HCT116 (cell line): ENCODE data around the gene PI4KA. TPM values are rescaled to one million over a fixed set of nuclear protein-coding genes. Genes with fewer than 3 reads are reported as not detected.

Experiments used
- ATAC-seq: fragments of 200-7000 bp; cut with Tn5 transposase; 2 replicates; pipeline ENCODE4 v1.9.1; 2020; ENCODE audit warnings: mild to moderate bottlenecking, moderate library complexity
- BruUV-seq: library from RNA; stranded (reverse); fragments of 400-500 nt; replicated peaks from 2 replicates; lab custom pipeline; 2021; lab: Mats Ljungman, UMichigan
- CTCF ChIA-PET: fragments of 300-600 bp; sonication (Branson Sonifier 250); formaldehyde crosslinking; loops from one replicate; lab custom pipeline; 2021; ENCODE audit warnings: antibody characterized with exemption; lab: Charles Lee
- POLR2A ChIA-PET: fragments of 300-600, 350-600 bp; sonication (Branson Sonifier 250); formaldehyde crosslinking; loops from one replicate; lab custom pipeline; 2021; ENCODE audit warnings: antibody characterized with exemption; lab: Charles Lee
- RAD21 ChIA-PET, 2 experiments: fragments of 300-600 bp; sonication (Branson Sonifier 250); formaldehyde crosslinking; loops; one replicate each; lab custom pipeline; 2023; ENCODE audit warnings: low total read pairs in 2 of 2; ENCODE audit not compliant: uncharacterized antibody in 2 of 2, unreplicated experiment in 2 of 2, low non-redundant PET in 1 of 2; lab: Charles Lee
- DNase-seq: peaks from one replicate; pipeline ENCODE4 v3.0.0-alpha.2; 2010; ENCODE audit warnings: low read depth, low spot score
- H2AFZ ChIP-seq: fragments of 200-600 bp; shearing (Covaris generic), sonication (generic); 2 replicates; pipeline ENCODE4 v1.6.1; 2017; ENCODE audit warnings: low read depth, mixed run types, mixed read lengths, antibody characterized with exemption, low read length; ENCODE audit not compliant: poor library complexity, severe bottlenecking
- H3K27ac ChIP-seq: 2 replicates; pipeline ENCODE4 v1.5.1; 2012; ENCODE audit warnings: low read depth, low read length
- H3K27me3 ChIP-seq: fragments of 200-600 bp; sonication (generic); 2 replicates; pipeline ENCODE4 v1.6.1; 2016; ENCODE audit warnings: mixed run types, low read length, mixed read lengths; ENCODE audit not compliant: insufficient read depth
- H3K36me3 ChIP-seq, 2 experiments: fragments of 200-500 bp in 1 of 2; fragments of 200-600 bp in 1 of 2; sonication (Bioruptor generic) in 1 of 2; sonication (generic) in 1 of 2; 2 replicates each; pipeline versions ENCODE4 v1.5.1 to v1.6.1; 2014 to 2016; ENCODE audit warnings: low read length in 2 of 2, inconsistent platforms in 1 of 2, mixed read lengths in 1 of 2, mixed run types in 1 of 2; ENCODE audit not compliant: insufficient read depth in 2 of 2, control insufficient read depth in 1 of 2
- H3K4me1 ChIP-seq, 2 experiments: fragments of 200-600 bp in 1 of 2; sonication (generic) in 1 of 2; 2 replicates each; pipeline versions ENCODE4 v1.5.1 to v1.6.1; 2012 to 2017; ENCODE audit warnings: low read length in 2 of 2, inconsistent platforms in 1 of 2, mild to moderate bottlenecking in 1 of 2, mixed read lengths in 1 of 2, mixed run types in 1 of 2, moderate library complexity in 1 of 2; ENCODE audit not compliant: insufficient read depth in 2 of 2, control insufficient read depth in 1 of 2
- H3K4me2 ChIP-seq: fragments of 200-600 bp; sonication (generic); 2 replicates; pipeline ENCODE4 v1.6.1; 2017; ENCODE audit warnings: mixed run types, low read length, mixed read lengths
- H3K4me3 ChIP-seq, 2 experiments: fragments of 200-600 bp in 1 of 2; sonication (generic) in 1 of 2; replicated peaks in 1 of 2; 2 replicates each; pipeline ENCODE4 v1.5.1; 2011 to 2016; ENCODE audit warnings: low read length in 2 of 2, control low read depth in 1 of 2, low read depth in 1 of 2, mild to moderate bottlenecking in 1 of 2, mixed read lengths in 1 of 2, mixed run types in 1 of 2
- H3K79me2 ChIP-seq: fragments of 200-600 bp; sonication (generic); 2 replicates; pipeline ENCODE4 v1.6.1; 2017; ENCODE audit warnings: mild to moderate bottlenecking, mixed run types, low read length, moderate library complexity, mixed read lengths; ENCODE audit not compliant: insufficient read depth
- H3K9ac ChIP-seq: fragments of 200-600 bp; sonication (generic); 2 replicates; pipeline ENCODE4 v1.6.1; 2016; ENCODE audit warnings: low read length, mixed read lengths
- H3K9me2 ChIP-seq: fragments of 200-600 bp; sonication (generic), shearing (Covaris generic); 2 replicates; pipeline ENCODE4 v1.6.1; 2017; ENCODE audit warnings: mixed run types, mild to moderate bottlenecking, moderate library complexity; ENCODE audit not compliant: insufficient read depth
- H3K9me3 ChIP-seq, 2 experiments: fragments of 200-500 bp in 1 of 2; fragments of 200-600 bp in 1 of 2; sonication (Bioruptor generic) in 1 of 2; sonication (generic) in 1 of 2; 2 replicates each; pipeline ENCODE4 v1.6.1; 2014 to 2017; ENCODE audit warnings: low read length in 2 of 2, mixed read lengths in 2 of 2, inconsistent platforms in 1 of 2, low read depth in 1 of 2, mild to moderate bottlenecking in 1 of 2, mixed run types in 1 of 2, moderate library complexity in 1 of 2; ENCODE audit not compliant: control insufficient read depth in 1 of 2, insufficient read depth in 1 of 2
- H4K20me1 ChIP-seq: fragments of 200-600 bp; sonication (generic), shearing (Covaris generic); 2 replicates; pipeline ENCODE4 v1.6.1; 2017; ENCODE audit warnings: mixed run types, mild to moderate bottlenecking, moderate library complexity; ENCODE audit not compliant: insufficient read depth
- CBX3 ChIP-seq: IDR thresholded peaks from 2 replicates; pipeline ENCODE4 v1.6.1; 2012; ENCODE audit warnings: low read depth
- CEBPB ChIP-seq: IDR thresholded peaks from 2 replicates; pipeline ENCODE4 v1.6.1; 2012; ENCODE audit warnings: low read depth
- EGR1 ChIP-seq: IDR thresholded peaks from 2 replicates; pipeline ENCODE4 v1.6.1; 2012; ENCODE audit warnings: low read depth
- ELF1 ChIP-seq: IDR thresholded peaks from 2 replicates; pipeline ENCODE4 v1.6.1; 2012; ENCODE audit warnings: low read depth, borderline replicate concordance
- EZH2 ChIP-seq: fragments of 200-600 bp; sonication (generic); IDR thresholded peaks from 2 replicates; pipeline ENCODE4 v1.6.1; 2017; ENCODE audit warnings: antibody characterized with exemption, mixed run types
- EZH2phosphoT487 ChIP-seq: fragments of 200-600 bp; IDR thresholded peaks from 2 replicates; pipeline ENCODE4 v1.6.1; 2018; ENCODE audit warnings: antibody characterized with exemption, borderline replicate concordance
- FOSL1 ChIP-seq: IDR thresholded peaks from 2 replicates; pipeline ENCODE4 v1.6.1; 2012; ENCODE audit warnings: low read depth
- JUND ChIP-seq: IDR thresholded peaks from 2 replicates; pipeline ENCODE4 v1.6.1; 2012
- POLR2A ChIP-seq: IDR thresholded peaks from 2 replicates; pipeline ENCODE4 v1.7.0; 2011; ENCODE audit warnings: borderline replicate concordance; ENCODE audit not compliant: insufficient read depth, insufficient read length; ENCODE audit errors: extremely low read depth
- SP1 ChIP-seq: IDR thresholded peaks from 2 replicates; pipeline ENCODE4 v1.6.1; 2012; ENCODE audit warnings: low read depth
- SRF ChIP-seq: IDR thresholded peaks from 2 replicates; pipeline ENCODE4 v1.6.1; 2012; ENCODE audit warnings: low read depth
- TCF7L2 ChIP-seq: IDR thresholded peaks from 2 replicates; pipeline ENCODE4 v1.7.0; 2011; ENCODE audit warnings: borderline replicate concordance, inconsistent platforms; ENCODE audit not compliant: insufficient read depth, insufficient read length; ENCODE audit errors: extremely low read depth
- ZNF274 ChIP-seq: fragments of 200-500 bp; sonication (Bioruptor generic); IDR thresholded peaks from 2 replicates; pipeline ENCODE4 v1.6.1; 2014; ENCODE audit warnings: mild to moderate bottlenecking, low read depth, low read length, inconsistent platforms
- intact Hi-C: fragments of 100-400 bp; cut with micrococcal nuclease; formaldehyde crosslinking; loops from 2 replicates; pipeline ENCODE4 v1.10.0; 2022
- total RNA-seq: library from RNA; stranded (reverse); gene quantifications from one replicate; pipeline ENCODE4 v1.2.1, GENCODE V29; 2021; ENCODE audit not compliant: unreplicated experiment
- TF ChIP-seq, protein P1 (sequence below): IDR thresholded peaks from 2 replicates; pipeline ENCODE4 v1.6.1; 2012
- TF ChIP-seq, protein P2 (sequence below), 3 experiments: fragments of 200-600 bp in 1 of 3; sonication (generic) in 1 of 3; IDR thresholded peaks in 2 of 3; conservative IDR thresholded peaks in 1 of 3; 2 replicates each; pipeline ENCODE4 v1.5.1; 2012 to 2017; ENCODE audit warnings: low read depth in 2 of 3, low read length in 2 of 3, antibody characterized with exemption in 1 of 3, borderline replicate concordance in 1 of 3, control low read depth in 1 of 3, mild to moderate bottlenecking in 1 of 3, mixed read lengths in 1 of 3, mixed run types in 1 of 3, moderate library complexity in 1 of 3; ENCODE audit not compliant: insufficient read depth in 1 of 3
- TF ChIP-seq, protein P3 (sequence below): IDR thresholded peaks from 2 replicates; pipeline ENCODE4 v1.6.1; 2012

Gene PI4KA
- total RNA-seq, 1 experiment from 2014 or later = 59.6 TPM

DNA sequence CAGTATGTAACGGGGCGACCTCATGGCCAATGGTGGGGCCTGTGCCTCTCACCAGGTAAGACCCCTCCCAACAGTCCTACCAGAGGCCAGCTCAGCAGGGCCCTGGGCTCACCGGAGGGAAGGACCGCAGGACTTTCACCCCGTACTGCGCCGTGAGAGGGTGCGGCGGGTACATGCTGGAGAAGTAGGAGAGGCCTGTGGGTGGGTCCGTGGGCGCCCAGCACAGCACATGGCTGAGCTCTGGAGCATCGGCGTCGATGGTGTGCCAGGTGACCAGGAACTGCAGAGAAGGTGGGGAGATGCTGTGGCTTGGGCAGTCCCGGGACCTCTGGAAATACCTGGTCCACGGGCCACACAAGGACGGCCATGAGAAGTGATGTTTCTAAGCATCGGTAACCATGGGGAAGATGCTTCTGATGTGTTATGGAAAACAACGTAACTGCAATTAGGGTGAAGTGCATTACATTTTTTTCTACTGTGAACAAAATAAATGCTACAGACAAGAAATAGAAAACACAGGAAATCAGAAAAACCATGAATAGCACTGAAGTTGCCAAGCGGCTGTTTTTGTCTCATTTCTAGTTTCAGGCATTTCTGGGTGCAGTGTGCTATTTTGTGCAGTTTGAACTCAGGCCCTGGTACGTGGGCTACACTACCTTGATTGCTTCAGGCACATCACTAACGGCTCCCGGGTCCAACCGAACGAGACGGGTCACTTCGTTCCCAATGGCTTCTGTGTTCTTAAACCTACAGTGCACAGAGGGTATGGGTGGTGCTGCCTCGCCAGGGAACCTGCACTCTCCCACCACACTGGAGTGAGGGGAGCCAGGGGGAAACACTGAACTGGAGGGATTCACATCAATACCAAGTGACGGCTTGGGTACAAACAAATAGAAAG, 131.2 kb downstream of the PI4KA start:
- Histone ChIP-seq H4K20me1 (no peaks in the 10 kb centered on the region), H2AFZ (no peak overlapping the region), H3K4me1 (no peaks in the 10 kb centered on the region), H3K9me2 (no peaks in the 10 kb centered on the region), H3K36me3 (peaks cover 0 to 7% of the 10 kb centered on the region in 2 experiments; a peak in 3 of 4 replicates), H3K4me2 (no peak overlapping the region), H3K9me3 (no peaks in the 10 kb centered on the region), H3K27me3 (no peaks in the 10 kb centered on the region), H3K27ac (no peak overlapping the region), H3K4me3 (no peak overlapping the region), H3K79me2 (no peaks in the 10 kb centered on the region), H3K9ac (no peak overlapping the region)
- CTCF ChIA-PET = no interaction called here
- no peak for ATAC-seq
- RAD21 ChIA-PET = no interaction called here
- intact Hi-C loops = no loop called here
- TF ChIP-seq EGR1 = no peak
- TF ChIP-seq EZH2 = no peak
- no peak for TF ChIP-seq CEBPB
- no peak for TF ChIP-seq FOSL1
- TF ChIP-seq, protein P1, sequence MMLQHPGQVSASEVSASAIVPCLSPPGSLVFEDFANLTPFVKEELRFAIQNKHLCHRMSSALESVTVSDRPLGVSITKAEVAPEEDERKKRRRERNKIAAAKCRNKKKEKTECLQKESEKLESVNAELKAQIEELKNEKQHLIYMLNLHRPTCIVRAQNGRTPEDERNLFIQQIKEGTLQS = no peak
- no peak for TF ChIP-seq POLR2A
- TF ChIP-seq JUND = no peak
- TF ChIP-seq ELF1 = no peak
- no peak for TF ChIP-seq TCF7L2
- POLR2A ChIA-PET = no interaction called here
- DNase-seq = no peak
- no TSS peak for BruUV-seq

DNA sequence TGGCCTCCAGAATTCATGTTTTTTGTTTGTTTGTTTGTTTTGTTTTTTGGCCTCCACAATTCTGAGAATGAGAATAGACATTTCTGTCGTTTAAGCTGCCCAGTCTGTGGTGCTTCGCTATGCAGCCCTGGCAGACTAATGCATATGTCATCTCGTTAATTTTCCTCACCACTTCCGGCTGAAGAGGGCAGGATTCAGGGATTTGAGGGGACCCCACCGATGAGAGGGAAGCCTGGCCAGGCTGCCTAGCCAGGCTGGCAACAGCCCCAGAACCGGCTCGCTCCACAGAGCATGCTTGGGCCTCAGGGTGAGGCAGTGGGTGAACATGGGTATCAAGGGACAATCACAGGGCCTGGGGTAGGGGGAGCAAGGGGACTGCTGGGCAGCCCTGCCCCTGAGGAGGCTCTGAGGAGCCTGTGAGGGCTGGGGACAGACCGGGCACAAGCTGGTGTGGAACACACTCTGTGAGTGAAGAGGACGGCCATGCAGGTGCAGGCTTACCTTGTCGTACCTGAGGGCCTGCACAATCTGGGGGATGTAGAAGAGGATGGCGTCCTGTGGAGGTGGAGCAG, 132.5 kb downstream of the PI4KA start:
- no peak overlapping the region for H3K9ac ChIP-seq
- CTCF ChIA-PET = no interaction called here
- H3K4me1 ChIP-seq = no peaks in the 10 kb centered on the region
- no peaks in the 10 kb centered on the region for H3K79me2 ChIP-seq
- no peak for ATAC-seq
- no peaks in the 10 kb centered on the region for H3K9me3 ChIP-seq
- H3K4me2 ChIP-seq = no peak overlapping the region
- BruUV-seq = no TSS peak
- no peaks in the 10 kb centered on the region for H4K20me1 ChIP-seq
- no peak overlapping the region for H3K27ac ChIP-seq
- peaks cover 0 to 7% of the 10 kb centered on the region in 2 experiments; a peak in 3 of 4 replicates for H3K36me3 ChIP-seq
- H3K9me2 ChIP-seq = no peaks in the 10 kb centered on the region
- H2AFZ ChIP-seq = no peak overlapping the region
- no peak for DNase-seq
- intact Hi-C loops = no loop called here
- RAD21 ChIA-PET = no interaction called here
- no peak overlapping the region for H3K4me3 ChIP-seq
- POLR2A ChIA-PET = no interaction called here
- H3K27me3 ChIP-seq = no peaks in the 10 kb centered on the region
- TF ChIP-seq, protein P1 = no peak
- TF ChIP-seq EGR1 (no peak), ELF1 (no peak), ZNF274 (no peak), JUND (no peak), CBX3 (no peak), SRF (no peak), EZH2phosphoT487 (no peak), FOSL1 (no peak), POLR2A (no peak), SP1 (no peak), EZH2 (no peak)
- TF ChIP-seq, protein P2, sequence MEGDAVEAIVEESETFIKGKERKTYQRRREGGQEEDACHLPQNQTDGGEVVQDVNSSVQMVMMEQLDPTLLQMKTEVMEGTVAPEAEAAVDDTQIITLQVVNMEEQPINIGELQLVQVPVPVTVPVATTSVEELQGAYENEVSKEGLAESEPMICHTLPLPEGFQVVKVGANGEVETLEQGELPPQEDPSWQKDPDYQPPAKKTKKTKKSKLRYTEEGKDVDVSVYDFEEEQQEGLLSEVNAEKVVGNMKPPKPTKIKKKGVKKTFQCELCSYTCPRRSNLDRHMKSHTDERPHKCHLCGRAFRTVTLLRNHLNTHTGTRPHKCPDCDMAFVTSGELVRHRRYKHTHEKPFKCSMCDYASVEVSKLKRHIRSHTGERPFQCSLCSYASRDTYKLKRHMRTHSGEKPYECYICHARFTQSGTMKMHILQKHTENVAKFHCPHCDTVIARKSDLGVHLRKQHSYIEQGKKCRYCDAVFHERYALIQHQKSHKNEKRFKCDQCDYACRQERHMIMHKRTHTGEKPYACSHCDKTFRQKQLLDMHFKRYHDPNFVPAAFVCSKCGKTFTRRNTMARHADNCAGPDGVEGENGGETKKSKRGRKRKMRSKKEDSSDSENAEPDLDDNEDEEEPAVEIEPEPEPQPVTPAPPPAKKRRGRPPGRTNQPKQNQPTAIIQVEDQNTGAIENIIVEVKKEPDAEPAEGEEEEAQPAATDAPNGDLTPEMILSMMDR (IDR thresholded peaks at IDR 0.05 in 2 of 3, conservative IDR thresholded peaks at IDR 0.05 in 1 of 3; ENCODE audit: borderline replicate concordance in 1 of 3, insufficient read depth in 1 of 3, low read depth in 2 of 3, low read length in 2 of 3) = no peak
- TF ChIP-seq, protein P3, sequence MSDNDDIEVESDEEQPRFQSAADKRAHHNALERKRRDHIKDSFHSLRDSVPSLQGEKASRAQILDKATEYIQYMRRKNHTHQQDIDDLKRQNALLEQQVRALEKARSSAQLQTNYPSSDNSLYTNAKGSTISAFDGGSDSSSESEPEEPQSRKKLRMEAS = no peak
